Thoracic aorta (tissue), 2 donors: Measurements from ENCODE around the gene ZNF66. TPM values are rescaled to one million over a fixed set of nuclear protein-coding genes. Genes with fewer than 3 reads are reported as not detected.

ENCODE experiments used
- ATAC-seq: fragments of 150-250 bp; one replicate; pipeline ENCODE4 v1.8.0; 2017; ENCODE audit warnings: low read depth; ENCODE audit not compliant: insufficient number of reproducible peaks, low FRiP score
- DNase-seq: peaks from one replicate; pipeline ENCODE4 v3.0.0-alpha.2; 2020; ENCODE audit warnings: low spot score
- H3K27ac ChIP-seq, 2 donors: fragments of 200-600 bp; sonication (generic); 1 replicate in 1 of 2; 2 replicates in 1 of 2; pipeline ENCODE4 v1.5.1; 2016; ENCODE audit warnings: mild to moderate bottlenecking in 2 of 2, moderate library complexity in 2 of 2
- H3K27me3 ChIP-seq: fragments of 200-600 bp; sonication (generic); replicated peaks from 2 replicates; pipeline ENCODE4 v1.6.0; 2016; ENCODE audit warnings: mild to moderate bottlenecking; ENCODE audit not compliant: insufficient read depth
- H3K36me3 ChIP-seq: fragments of 200-600 bp; sonication (generic); one replicate; pipeline ENCODE4 v1.5.1; 2016
- H3K4me1 ChIP-seq, 2 donors: fragments of 200-600 bp; sonication (generic); 1 replicate in 1 of 2; 2 replicates in 1 of 2; pipeline versions ENCODE4 v1.5.1 to v1.6.0; 2016; ENCODE audit warnings: low read depth in 2 of 2, mild to moderate bottlenecking in 1 of 2; ENCODE audit not compliant: control insufficient read depth in 1 of 2
- H3K4me3 ChIP-seq: fragments of 200-600 bp; sonication (generic); 2 replicates; pipeline ENCODE4 v1.5.1; 2016; ENCODE audit warnings: mild to moderate bottlenecking
- H3K9me3 ChIP-seq: fragments of 200-600 bp; sonication (generic); 2 replicates; pipeline ENCODE4 v1.5.1; 2016
- CTCF ChIP-seq: fragments of 200-600 bp; sonication (generic); IDR thresholded peaks from one replicate; pipeline ENCODE4 v1.5.1; 2019; ENCODE audit warnings: antibody characterized with exemption
- total RNA-seq, 2 donors: library from RNA; depleted of rRNA; stranded (reverse); fragments of >200 nt; gene quantifications; one replicate each; pipeline versions ENCODE4 v1.1.0 to v1.2.3, GENCODE V29; 2016

ZNF66 gene
- total RNA-seq, 2 donors from 2014 or later: 0.41 to 5.7 TPM

GRCh38 chr19:20840371-20840770 is 64.3 kb downstream of the ZNF66 start:
- H3K9me3 ChIP-seq: peaks cover 29% of the 10 kb centered on the region
- ATAC-seq: no peak
- H3K27ac ChIP-seq: no peak overlapping the region
- TF ChIP-seq CTCF: no peak
- no peak overlapping the region for H3K4me3 ChIP-seq
- H3K27me3 ChIP-seq: no peaks in the 10 kb centered on the region
- H3K4me1 ChIP-seq: no peaks in the 10 kb centered on the region
- no peak for DNase-seq
- no peaks in the 10 kb centered on the region for H3K36me3 ChIP-seq

Other genes starting within 250 kb of the ZNF66 start
- gene ZNF737, start 210.5 kb upstream of the ZNF66 start, total RNA-seq: 10 to 100 TPM in 1 of 2 donors, 1 to 10 TPM in 1; 6.1 to 17.6 TPM
- gene ZNF626, start 114.7 kb upstream of the ZNF66 start, total RNA-seq: 10 to 100 TPM; 22.9 to 27.3 TPM
- 10 to 100 TPM in 1 of 2 donors, 1 to 10 TPM in 1; 3.0 to 10.2 TPM for gene ZNF85, start 146.9 kb downstream of the ZNF66 start, total RNA-seq
- 10 to 100 TPM; 11.9 to 19.3 TPM for gene ZNF430, start 244.4 kb downstream of the ZNF66 start, total RNA-seq